Stimulated activated CD4-positive, alpha-beta T cell treated with anti-CD3 and anti-CD28 coated beads, Interleukin-15, amount 100 ng/mL, for 24 hours (primary cell): Measurements from ENCODE around the gene USP28.
"Not testable (repeated sequence)": the region's sequence is repeated elsewhere in the genome, so short reads cannot be mapped to it uniquely, and the experiment has no call there.

ENCODE experiments used
- DNase-seq: peaks from one replicate; pipeline ENCODE4 v3.0.0-alpha.2; 2020

The USP28 gene, protein sequence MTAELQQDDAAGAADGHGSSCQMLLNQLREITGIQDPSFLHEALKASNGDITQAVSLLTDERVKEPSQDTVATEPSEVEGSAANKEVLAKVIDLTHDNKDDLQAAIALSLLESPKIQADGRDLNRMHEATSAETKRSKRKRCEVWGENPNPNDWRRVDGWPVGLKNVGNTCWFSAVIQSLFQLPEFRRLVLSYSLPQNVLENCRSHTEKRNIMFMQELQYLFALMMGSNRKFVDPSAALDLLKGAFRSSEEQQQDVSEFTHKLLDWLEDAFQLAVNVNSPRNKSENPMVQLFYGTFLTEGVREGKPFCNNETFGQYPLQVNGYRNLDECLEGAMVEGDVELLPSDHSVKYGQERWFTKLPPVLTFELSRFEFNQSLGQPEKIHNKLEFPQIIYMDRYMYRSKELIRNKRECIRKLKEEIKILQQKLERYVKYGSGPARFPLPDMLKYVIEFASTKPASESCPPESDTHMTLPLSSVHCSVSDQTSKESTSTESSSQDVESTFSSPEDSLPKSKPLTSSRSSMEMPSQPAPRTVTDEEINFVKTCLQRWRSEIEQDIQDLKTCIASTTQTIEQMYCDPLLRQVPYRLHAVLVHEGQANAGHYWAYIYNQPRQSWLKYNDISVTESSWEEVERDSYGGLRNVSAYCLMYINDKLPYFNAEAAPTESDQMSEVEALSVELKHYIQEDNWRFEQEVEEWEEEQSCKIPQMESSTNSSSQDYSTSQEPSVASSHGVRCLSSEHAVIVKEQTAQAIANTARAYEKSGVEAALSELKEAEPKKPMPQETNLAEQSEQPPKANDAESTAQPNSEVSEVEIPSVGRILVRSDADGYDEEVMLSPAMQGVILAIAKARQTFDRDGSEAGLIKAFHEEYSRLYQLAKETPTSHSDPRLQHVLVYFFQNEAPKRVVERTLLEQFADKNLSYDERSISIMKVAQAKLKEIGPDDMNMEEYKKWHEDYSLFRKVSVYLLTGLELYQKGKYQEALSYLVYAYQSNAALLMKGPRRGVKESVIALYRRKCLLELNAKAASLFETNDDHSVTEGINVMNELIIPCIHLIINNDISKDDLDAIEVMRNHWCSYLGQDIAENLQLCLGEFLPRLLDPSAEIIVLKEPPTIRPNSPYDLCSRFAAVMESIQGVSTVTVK

GRCh38 chr11:113875234-113876073, at the start of gene USP28:
TSS of gene USP28 (minus strand) at chr11:113875572. CDS start at chr11:113875501, 71 bp downstream.
- peak; percentile 89 for DNase-seq

- no peak for DNase-seq
These were observed 48.2 kb upstream of the USP28 start for GRCh38 chr11:113923572-113923971.

- DNase-seq = not testable (repeated sequence)
These were observed 36.1 kb upstream of the USP28 start for GRCh38 chr11:113911491-113911890.

GRCh38 chr11:113908098-113908497, 32.7 kb upstream of the USP28 start:
- DNase-seq = no peak

DNA sequence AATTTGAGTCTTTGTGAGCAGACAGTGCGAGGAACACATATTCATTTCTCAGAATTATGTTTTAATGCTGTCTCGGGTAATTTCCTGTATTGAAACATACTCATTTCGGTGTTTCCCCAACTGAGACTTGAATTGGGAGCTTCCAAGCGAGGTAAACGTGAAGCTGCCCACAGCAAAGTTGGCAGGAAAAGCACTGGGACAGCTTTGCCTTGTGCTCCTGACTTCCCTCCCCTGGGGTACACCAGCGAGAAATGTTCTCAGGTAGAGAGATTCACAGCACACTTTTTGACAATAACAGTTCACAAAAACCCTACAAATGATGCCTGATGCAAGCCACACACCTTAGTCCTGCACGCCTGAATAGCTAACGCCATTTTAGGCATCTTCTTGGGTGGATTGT, 32.3 kb upstream of the USP28 start:
- DNase-seq = no peak

DNA sequence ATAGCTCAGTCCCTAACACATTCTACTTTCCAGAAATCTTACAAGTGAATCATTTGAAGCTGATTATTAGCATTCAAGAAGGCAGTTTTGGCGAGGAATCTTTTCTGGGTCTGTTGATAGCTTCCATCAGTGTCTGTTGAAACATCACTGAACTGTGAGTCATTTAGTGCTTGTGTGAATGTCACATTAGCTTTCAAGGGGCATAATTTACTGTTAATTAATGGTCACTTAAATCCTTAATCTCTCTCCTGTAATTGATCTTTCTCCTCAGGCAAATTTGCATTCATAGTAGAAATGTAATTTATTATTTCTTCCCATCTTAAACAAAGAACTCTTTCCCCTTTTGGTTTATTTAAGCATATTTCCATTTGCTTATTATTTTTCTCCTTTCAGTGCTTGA, 31.8 kb upstream of the USP28 start:
- no peak for DNase-seq

DNA sequence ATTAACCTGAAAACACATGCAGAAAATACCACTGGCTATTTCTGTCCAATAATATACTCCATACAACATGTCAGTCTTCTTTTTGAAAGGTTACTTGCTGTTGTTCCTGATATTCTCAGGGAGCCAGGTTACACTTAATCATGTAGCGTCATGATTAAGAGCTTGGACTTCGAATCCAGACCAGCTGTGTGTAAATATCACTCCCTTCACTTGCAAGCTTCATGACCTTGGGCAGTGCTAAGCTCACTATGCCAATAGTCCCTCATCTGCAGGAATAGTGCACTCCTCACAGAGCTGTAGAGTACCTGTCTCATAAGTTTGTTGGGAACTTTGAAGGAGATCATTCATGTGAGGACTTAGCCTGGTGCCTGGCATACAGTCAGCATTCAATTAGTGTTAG, 31.1 kb upstream of the USP28 start:
- no peak for DNase-seq

GRCh38 chr11:113906038-113906437, 30.7 kb upstream of the USP28 start:
- no peak for DNase-seq

DNA sequence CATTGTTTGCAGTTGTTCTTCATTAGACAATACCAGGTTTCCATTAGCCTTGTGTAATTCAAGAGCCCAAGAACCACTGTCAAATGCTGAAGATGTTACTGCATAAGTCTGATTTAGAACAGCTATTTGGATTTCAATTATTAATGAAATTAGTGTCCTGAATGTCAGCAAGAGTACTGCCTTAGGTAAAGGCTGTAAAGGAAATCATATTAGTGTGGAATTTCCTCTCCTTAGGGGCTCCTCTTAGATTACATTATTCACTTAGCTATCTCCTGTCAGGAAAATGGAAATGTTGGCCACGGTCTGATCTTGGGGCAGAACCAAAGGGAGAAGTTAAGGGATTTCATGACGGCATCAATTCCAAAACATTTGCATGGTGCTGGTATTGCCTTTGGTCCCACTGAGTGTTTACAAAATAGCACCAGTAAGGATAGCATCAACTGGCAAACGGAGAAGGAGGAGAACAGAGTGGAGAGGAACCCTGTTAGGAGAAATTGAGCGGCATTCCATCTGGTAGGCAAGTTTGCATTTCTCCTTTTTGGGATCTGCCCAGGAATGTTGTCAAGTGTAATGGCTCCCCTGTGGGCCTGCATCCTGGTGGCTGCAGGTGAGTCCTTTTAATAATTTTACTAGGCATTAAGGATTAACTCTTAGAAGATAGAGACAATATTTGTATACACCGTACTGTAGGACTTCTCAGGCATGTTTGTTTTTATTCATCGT, 29.2 kb upstream of the USP28 start, which contains the start of gene HTR3B:
TSS of gene HTR3B (plus strand) at position 418 of the 723 bp plus-strand sequence. CDS start at position 556, 138 bp downstream.
- DNase-seq = no peak

DNA sequence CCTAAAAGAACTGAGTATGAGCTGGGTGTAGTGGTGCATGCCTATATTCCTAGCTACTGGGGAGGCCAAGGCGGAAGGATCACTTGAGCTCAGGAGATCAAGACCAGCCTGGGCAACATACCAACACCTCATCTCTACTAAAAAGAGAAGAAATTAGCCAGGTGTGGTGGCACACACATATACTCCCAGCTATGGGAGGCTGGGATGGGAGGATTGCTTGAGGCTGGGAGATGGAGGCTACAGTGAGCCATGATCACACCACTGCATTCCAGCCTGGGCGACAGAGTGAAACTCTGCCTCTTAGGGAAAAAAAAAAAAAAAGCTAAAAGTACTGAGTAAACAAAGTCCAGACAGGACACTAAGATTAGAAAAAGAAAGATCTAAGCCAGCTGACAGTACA, 25.8 kb upstream of the USP28 start:
- no peak for DNase-seq

DNA sequence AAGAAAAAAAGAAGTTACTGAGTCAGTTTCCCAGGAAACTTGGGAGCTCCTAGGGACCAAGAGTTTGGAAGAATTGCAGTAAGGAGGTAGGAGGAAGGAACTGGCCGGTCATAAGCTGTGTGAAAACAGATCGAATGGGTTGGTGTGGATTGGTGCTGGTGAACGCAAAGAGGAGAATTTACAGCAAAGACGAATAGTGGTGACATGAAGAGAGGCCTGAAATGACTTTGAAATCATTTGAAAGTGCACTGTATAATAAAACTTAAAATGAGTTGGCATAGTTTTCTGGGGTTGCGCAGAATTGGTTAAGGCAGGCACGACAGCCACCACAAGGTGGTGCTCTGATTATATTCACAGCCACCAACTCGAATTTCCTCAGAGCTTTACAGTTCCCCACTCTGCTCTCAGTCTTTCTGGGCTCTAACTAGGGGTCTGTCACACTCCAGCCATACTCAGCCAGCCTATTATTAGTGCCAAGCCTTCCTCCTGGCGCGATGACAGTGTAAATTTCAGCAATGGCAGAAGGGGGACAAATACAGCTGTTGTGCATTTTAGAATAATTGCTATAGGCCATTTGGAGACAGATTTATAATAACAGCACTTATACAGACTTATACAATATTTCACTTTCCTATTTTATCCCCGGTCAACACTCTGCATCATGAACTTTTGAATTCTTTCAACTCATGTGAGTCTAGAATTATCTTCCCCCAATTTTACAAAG, 20.9 kb upstream of the USP28 start:
- peak; percentile 36 for DNase-seq

GRCh38 chr11:113895367-113896155, 20.2 kb upstream of the USP28 start:
- DNase-seq = no peak

GRCh38 chr11:113894421-113894996, 19.1 kb upstream of the USP28 start:
- no peak for DNase-seq

DNA sequence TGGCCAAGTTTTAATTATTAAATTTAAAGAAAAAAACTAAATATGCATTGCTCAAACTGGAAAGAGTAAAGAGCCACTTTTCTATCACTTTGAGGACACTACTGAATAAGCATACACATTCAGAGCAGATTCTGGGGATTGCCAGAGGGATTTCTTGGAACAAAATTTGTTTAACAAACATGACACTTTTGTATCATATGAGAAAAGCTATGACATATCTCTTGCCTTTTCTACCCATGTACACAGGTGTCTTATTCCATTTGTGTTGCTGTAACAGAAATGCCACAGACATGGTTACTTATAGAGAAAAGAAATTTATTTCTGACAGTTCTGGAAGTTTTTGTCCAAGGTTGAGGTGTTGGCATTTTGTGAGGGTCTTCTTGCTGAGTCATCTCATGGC, 13.5 kb upstream of the USP28 start:
- no peak for DNase-seq

GRCh38 chr11:113885897-113886296, 10.5 kb upstream of the USP28 start:
- no peak for DNase-seq

GRCh38 chr11:113884361-113884836, 9.0 kb upstream of the USP28 start:
- no peak for DNase-seq

GRCh38 chr11:113881856-113882255, 6.5 kb upstream of the USP28 start:
- DNase-seq = no peak

DNA sequence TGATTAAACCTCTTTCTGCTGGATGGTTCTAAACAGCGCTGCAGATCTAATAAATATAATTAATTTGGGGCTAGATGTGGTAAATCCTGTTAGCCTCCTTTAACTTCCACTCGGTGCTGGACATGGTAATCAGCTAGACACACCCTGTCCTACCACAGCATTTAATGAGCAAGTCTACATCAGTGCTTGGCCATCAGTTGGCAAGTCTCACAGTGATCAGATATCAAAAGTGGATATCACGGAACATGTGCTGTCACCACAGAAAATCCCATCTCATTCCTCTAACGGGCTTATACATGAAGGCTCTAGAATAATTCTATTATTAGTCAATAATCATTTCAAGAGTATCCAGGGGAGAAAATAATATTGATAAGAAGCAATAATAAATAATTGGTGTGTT, 5.6 kb upstream of the USP28 start:
- no peak for DNase-seq

- DNase-seq = not testable (repeated sequence)
These were observed 4.1 kb upstream of the USP28 start for GRCh38 chr11:113879446-113879845.

DNA sequence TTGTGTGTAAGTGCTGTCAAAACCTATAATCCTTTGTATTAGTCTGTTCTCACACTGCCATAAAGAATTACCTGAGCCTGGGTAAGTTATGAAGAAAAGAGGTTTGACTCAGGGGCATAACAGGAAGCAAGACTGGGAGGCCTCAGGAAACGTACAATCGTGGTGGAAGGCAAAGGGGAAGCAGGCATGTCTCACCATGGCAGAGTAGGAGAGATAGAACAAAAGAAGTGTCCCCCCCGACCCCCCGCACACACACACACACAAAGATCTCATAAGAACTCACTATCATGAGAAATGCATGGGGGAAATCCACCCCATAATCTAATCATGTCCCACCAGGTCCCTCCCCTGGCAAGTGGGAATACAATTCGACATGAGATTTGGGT, 2.3 kb upstream of the USP28 start:
- no peak for DNase-seq
